ENCODE measurements around the gene CBX3. TPM values are rescaled to one million over a fixed set of nuclear protein-coding genes. Genes with fewer than 3 reads are reported as not detected.

CBX3 gene
- polyA plus RNA-seq, 4 donors, result 145 to 184 (median 179) TPM

DNA sequence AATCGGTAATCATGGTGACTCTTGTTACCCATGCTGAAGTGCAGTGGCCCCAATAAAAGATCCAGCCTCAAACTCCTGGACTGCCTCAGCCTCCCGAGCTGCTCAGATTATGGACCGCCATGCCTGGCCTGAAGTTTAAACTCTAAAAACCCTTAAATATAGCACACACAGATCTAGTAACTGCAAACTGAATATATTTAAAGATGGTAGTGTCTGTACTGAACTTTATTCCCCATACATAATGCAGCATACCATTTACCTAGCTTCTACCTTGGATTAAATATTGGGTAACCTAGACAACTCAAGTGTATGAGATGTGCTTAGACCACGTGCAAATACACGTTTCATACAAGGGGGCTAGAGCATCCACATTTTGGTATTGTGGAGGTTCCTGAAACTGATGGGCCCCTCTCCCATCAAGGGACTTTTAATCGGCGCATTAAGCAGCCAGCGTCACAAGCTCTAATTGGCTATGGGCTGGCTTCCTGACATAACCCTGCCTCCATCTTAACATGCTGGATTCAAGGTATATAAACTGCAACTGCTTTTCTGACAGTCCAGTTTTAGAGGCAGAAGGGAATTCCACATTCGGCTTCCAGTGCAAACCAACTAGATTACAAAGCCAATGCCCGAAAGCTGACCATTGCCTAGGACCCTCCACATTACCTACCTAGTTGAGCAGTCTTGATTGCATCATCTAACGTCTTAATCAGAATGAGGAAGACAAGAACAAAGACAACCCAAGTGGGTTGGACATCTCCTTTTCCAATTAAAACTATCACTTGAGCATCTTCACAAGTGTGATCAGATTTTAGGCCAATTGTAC lies 14.0 kb upstream of the CBX3 start:
- Histone ChIP-seq H3K27me3 (ENCODE audit: control insufficient read depth in 3 of 3, insufficient read depth in 3 of 3, low read length in 3 of 3) (no peaks in the 10 kb centered on the region), H3K9me3 (ENCODE audit: control insufficient read depth in 2 of 2, insufficient read depth in 1 of 2, low read depth in 1 of 2, low read length in 1 of 2) (no peaks in the 10 kb centered on the region), H3K36me3 (ENCODE audit: control insufficient read depth in 3 of 3, insufficient read depth in 2 of 3, low read depth in 1 of 3, low read length in 3 of 3) (peaks cover 3 to 18% (median 10%) of the 10 kb centered on the region in 3 donors), H3K4me1 (ENCODE audit: control insufficient read depth in 3 of 3, insufficient read depth in 2 of 3, low read depth in 1 of 3, low read length in 2 of 3) (peaks cover 2 to 3% (median 2%) of the 10 kb centered on the region in 3 donors), H3K27ac (ENCODE audit: low read depth in 1 of 3, low read length in 2 of 3) (no peak overlapping the region), H3K4me3 (ENCODE audit: low read depth in 1 of 3, low read length in 3 of 3) (no peak overlapping the region)
- WGBS, 3 donors, result 65 to 74% (median 72%) methylated on average over 11 of the region's 11 CpGs
- DNase-seq (no peak), FAIRE-seq (no peak)

DNA sequence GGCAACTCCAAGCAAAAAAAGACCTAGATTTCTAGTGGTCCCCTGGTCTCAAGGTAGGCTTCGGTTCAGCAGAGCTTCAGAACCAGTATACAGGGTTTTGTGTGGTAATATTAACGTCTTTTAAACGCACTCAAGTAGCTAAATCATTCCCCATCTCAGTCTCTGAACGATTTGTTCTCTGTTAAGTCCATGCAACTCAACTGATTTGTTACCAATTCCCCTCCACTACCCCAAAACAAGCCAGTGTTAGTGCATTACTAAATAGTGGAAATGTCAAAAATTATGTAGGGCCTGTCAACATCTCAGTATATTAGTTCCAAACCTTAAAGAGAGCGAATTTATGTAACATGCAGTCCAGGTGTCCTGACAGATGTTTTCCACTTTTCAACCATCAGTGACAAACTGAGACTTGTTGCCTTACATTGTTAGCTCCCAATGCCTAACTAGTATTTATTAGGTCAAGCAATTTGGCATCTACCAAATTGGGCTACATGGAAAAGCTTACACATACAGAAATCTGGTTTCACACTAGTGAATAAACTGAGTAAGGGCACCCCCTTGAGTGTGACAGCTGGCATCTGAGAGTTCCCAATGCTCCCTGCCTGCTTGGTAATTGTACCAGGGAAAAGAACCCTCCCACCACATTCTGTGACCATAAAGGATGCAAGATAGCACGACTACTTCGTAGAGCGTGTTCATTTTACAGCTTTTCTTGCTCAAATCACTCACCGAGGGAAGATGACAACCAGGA lies 13.2 kb upstream of the CBX3 start:
- Histone ChIP-seq H3K27ac (ENCODE audit: low read depth in 1 of 3, low read length in 2 of 3) (no peak overlapping the region), H3K4me3 (ENCODE audit: low read depth in 1 of 3, low read length in 3 of 3) (no peak overlapping the region), H3K27me3 (ENCODE audit: control insufficient read depth in 3 of 3, insufficient read depth in 3 of 3, low read length in 3 of 3) (no peaks in the 10 kb centered on the region), H3K9me3 (ENCODE audit: control insufficient read depth in 2 of 2, insufficient read depth in 1 of 2, low read depth in 1 of 2, low read length in 1 of 2) (no peaks in the 10 kb centered on the region), H3K4me1 (ENCODE audit: control insufficient read depth in 3 of 3, insufficient read depth in 2 of 3, low read depth in 1 of 3, low read length in 2 of 3) (peaks cover 2 to 4% (median 3%) of the 10 kb centered on the region in 3 donors), H3K36me3 (ENCODE audit: control insufficient read depth in 3 of 3, insufficient read depth in 2 of 3, low read depth in 1 of 3, low read length in 3 of 3) (peaks cover 10 to 22% (median 10%) of the 10 kb centered on the region in 3 donors)
- no peak for FAIRE-seq
- WGBS, 3 donors, result 80 to 87% (median 86%) methylated on average over 9 of the region's 9 CpGs
- DNase-seq, result no peak

GRCh38 chr7:26188957-26189541 lies 12.5 kb upstream of the CBX3 start:
- Histone ChIP-seq H3K27ac (ENCODE audit: low read depth in 1 of 3, low read length in 2 of 3) (no peak overlapping the region), H3K4me3 (ENCODE audit: low read depth in 1 of 3, low read length in 3 of 3) (no peak overlapping the region), H3K9me3 (ENCODE audit: control insufficient read depth in 2 of 2, insufficient read depth in 1 of 2, low read depth in 1 of 2, low read length in 1 of 2) (no peaks in the 10 kb centered on the region), H3K27me3 (ENCODE audit: control insufficient read depth in 3 of 3, insufficient read depth in 3 of 3, low read length in 3 of 3) (no peaks in the 10 kb centered on the region), H3K4me1 (ENCODE audit: control insufficient read depth in 3 of 3, insufficient read depth in 2 of 3, low read depth in 1 of 3, low read length in 2 of 3) (peaks cover 2 to 6% (median 3%) of the 10 kb centered on the region in 3 donors), H3K36me3 (ENCODE audit: control insufficient read depth in 3 of 3, insufficient read depth in 2 of 3, low read depth in 1 of 3, low read length in 3 of 3) (peaks cover 13 to 22% (median 15%) of the 10 kb centered on the region in 3 donors)
- FAIRE-seq, result no peak
- 82 to 89% (median 86%) methylated on average over 3 of the region's 3 CpGs for WGBS, 3 donors
- no peak for DNase-seq

GRCh38 chr7:26189697-26190096 lies 11.8 kb upstream of the CBX3 start:
- Histone ChIP-seq H3K27ac (ENCODE audit: low read depth in 1 of 3, low read length in 2 of 3) (no peak overlapping the region), H3K4me1 (ENCODE audit: control insufficient read depth in 3 of 3, insufficient read depth in 2 of 3, low read depth in 1 of 3, low read length in 2 of 3) (peaks cover 2 to 6% (median 3%) of the 10 kb centered on the region in 3 donors), H3K36me3 (ENCODE audit: control insufficient read depth in 3 of 3, insufficient read depth in 2 of 3, low read depth in 1 of 3, low read length in 3 of 3) (peaks cover 15 to 25% (median 21%) of the 10 kb centered on the region in 3 donors), H3K27me3 (ENCODE audit: control insufficient read depth in 3 of 3, insufficient read depth in 3 of 3, low read length in 3 of 3) (no peaks in the 10 kb centered on the region), H3K9me3 (ENCODE audit: control insufficient read depth in 2 of 2, insufficient read depth in 1 of 2, low read depth in 1 of 2, low read length in 1 of 2) (no peaks in the 10 kb centered on the region), H3K4me3 (ENCODE audit: low read depth in 1 of 3, low read length in 3 of 3) (no peak overlapping the region)
- DNase-seq, result no peak
- WGBS, 3 donors, result 72 to 79% (median 75%) methylated on average over 3 of the region's 3 CpGs
- FAIRE-seq, result no peak

GRCh38 chr7:26190417-26190869 lies 11.1 kb upstream of the CBX3 start:
- no peak overlapping the region for H3K4me3 ChIP-seq (ENCODE audit: low read depth in 1 of 3, low read length in 3 of 3)
- H3K27ac ChIP-seq (ENCODE audit: low read depth in 1 of 3, low read length in 2 of 3), result no peak overlapping the region
- peaks cover 3 to 9% (median 7%) of the 10 kb centered on the region in 3 donors for H3K4me1 ChIP-seq (ENCODE audit: control insufficient read depth in 3 of 3, insufficient read depth in 2 of 3, low read depth in 1 of 3, low read length in 2 of 3)
- H3K36me3 ChIP-seq (ENCODE audit: control insufficient read depth in 3 of 3, insufficient read depth in 2 of 3, low read depth in 1 of 3, low read length in 3 of 3), result peaks cover 15 to 25% (median 23%) of the 10 kb centered on the region in 3 donors
- no peaks in the 10 kb centered on the region for H3K9me3 ChIP-seq (ENCODE audit: control insufficient read depth in 2 of 2, insufficient read depth in 1 of 2, low read depth in 1 of 2, low read length in 1 of 2)
- H3K27me3 ChIP-seq (ENCODE audit: control insufficient read depth in 3 of 3, insufficient read depth in 3 of 3, low read length in 3 of 3), result no peaks in the 10 kb centered on the region
- FAIRE-seq (no peak), DNase-seq (no peak)
- 40 to 65% (median 53%) methylated on average over 1 of the region's 1 CpG for WGBS, 3 donors

DNA sequence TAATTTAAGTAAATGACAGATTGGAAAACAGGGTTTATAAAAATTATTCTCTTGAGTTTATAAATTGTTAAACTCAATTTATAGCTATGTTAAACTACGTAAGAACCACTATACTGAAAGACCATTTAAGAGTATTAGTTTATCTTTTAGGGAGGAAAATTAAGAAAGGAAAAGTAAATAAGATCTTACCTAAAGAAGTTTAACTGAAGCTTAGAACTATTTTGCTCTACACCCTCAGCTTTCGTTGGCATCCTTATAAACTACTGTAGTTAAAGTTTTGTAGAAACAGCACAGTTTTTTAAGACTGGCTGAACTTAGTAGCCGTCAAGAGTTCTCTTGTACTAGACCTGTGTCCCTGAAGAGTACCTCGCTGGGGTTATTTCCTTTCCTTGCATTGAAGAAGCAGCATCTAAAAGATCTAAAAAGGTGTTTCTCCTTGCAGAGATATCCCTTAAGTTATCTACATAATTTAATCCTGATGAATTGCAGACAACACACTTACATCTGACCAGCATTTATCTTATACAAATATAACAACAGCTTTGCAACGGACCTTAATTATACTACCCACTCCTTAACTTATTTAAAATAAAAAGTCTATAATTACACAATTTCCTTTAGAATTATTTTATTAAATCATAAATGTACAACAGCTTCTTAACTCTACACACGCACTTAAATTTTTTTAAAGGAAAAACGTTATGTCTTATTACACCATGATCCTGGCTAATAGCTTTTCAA lies 10.1 kb upstream of the CBX3 start:
- Histone ChIP-seq H3K27ac (ENCODE audit: low read depth in 1 of 3, low read length in 2 of 3) (no peak overlapping the region), H3K4me1 (ENCODE audit: control insufficient read depth in 3 of 3, insufficient read depth in 2 of 3, low read depth in 1 of 3, low read length in 2 of 3) (peaks cover 3 to 13% (median 9%) of the 10 kb centered on the region in 3 donors), H3K4me3 (ENCODE audit: low read depth in 1 of 3, low read length in 3 of 3) (no peak overlapping the region), H3K27me3 (ENCODE audit: control insufficient read depth in 3 of 3, insufficient read depth in 3 of 3, low read length in 3 of 3) (no peaks in the 10 kb centered on the region), H3K9me3 (ENCODE audit: control insufficient read depth in 2 of 2, insufficient read depth in 1 of 2, low read depth in 1 of 2, low read length in 1 of 2) (no peaks in the 10 kb centered on the region), H3K36me3 (ENCODE audit: control insufficient read depth in 3 of 3, insufficient read depth in 2 of 3, low read depth in 1 of 3, low read length in 3 of 3) (peaks cover 15 to 29% (median 26%) of the 10 kb centered on the region in 3 donors)
- 47 to 64% (median 55%) methylated on average over 7 of the region's 7 CpGs for WGBS, 3 donors
- FAIRE-seq (no peak), DNase-seq (no peak)

- H3K36me3 ChIP-seq (ENCODE audit: control insufficient read depth in 3 of 3, insufficient read depth in 2 of 3, low read depth in 1 of 3, low read length in 3 of 3), result peaks cover 17 to 32% (median 26%) of the 10 kb centered on the region in 3 donors
- WGBS, 3 donors, result 41 to 59% (median 45%) methylated on average over 1 of the region's 1 CpG
- H3K9me3 ChIP-seq (ENCODE audit: control insufficient read depth in 2 of 2, insufficient read depth in 1 of 2, low read depth in 1 of 2, low read length in 1 of 2), result no peaks in the 10 kb centered on the region
- no peak for FAIRE-seq
- H3K4me1 ChIP-seq (ENCODE audit: control insufficient read depth in 3 of 3, insufficient read depth in 2 of 3, low read depth in 1 of 3, low read length in 2 of 3), result peaks cover 3 to 17% (median 9%) of the 10 kb centered on the region in 3 donors
- no peak overlapping the region for H3K27ac ChIP-seq (ENCODE audit: low read depth in 1 of 3, low read length in 2 of 3)
- H3K27me3 ChIP-seq (ENCODE audit: control insufficient read depth in 3 of 3, insufficient read depth in 3 of 3, low read length in 3 of 3), result no peaks in the 10 kb centered on the region
- no peak for DNase-seq
- H3K4me3 ChIP-seq (ENCODE audit: low read depth in 1 of 3, low read length in 3 of 3), result no peak overlapping the region
These were observed 9.5 kb upstream of the CBX3 start for GRCh38 chr7:26191974-26192479.

All from small intestine (tissue), 7 donors.